Fibroblast of lung (primary cell): ENCODE measurements around the gene PNMA8C.

Source experiments
- EZH2 ChIP-seq: IDR thresholded peaks from 2 replicates; pipeline ENCODE4 v1.5.1; 2012; ENCODE audit warnings: low read length, control low read depth, mild to moderate bottlenecking; ENCODE audit errors: missing control alignments
- TF ChIP-seq, protein P1 (sequence below), 2 donors: IDR thresholded peaks in 1 of 2; conservative IDR thresholded peaks in 1 of 2; 1 replicate in 1 of 2; 2 replicates in 1 of 2; pipeline ENCODE4 v1.5.1; 2011 to 2012; ENCODE audit warnings: low read length in 2 of 2, control low read depth in 1 of 2, inconsistent platforms in 1 of 2, low read depth in 1 of 2, mild to moderate bottlenecking in 1 of 2

- TF ChIP-seq, protein P1, sequence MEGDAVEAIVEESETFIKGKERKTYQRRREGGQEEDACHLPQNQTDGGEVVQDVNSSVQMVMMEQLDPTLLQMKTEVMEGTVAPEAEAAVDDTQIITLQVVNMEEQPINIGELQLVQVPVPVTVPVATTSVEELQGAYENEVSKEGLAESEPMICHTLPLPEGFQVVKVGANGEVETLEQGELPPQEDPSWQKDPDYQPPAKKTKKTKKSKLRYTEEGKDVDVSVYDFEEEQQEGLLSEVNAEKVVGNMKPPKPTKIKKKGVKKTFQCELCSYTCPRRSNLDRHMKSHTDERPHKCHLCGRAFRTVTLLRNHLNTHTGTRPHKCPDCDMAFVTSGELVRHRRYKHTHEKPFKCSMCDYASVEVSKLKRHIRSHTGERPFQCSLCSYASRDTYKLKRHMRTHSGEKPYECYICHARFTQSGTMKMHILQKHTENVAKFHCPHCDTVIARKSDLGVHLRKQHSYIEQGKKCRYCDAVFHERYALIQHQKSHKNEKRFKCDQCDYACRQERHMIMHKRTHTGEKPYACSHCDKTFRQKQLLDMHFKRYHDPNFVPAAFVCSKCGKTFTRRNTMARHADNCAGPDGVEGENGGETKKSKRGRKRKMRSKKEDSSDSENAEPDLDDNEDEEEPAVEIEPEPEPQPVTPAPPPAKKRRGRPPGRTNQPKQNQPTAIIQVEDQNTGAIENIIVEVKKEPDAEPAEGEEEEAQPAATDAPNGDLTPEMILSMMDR (conservative IDR thresholded peaks at IDR 0.05 in 1 of 2, IDR thresholded peaks at IDR 0.05 in 1 of 2; ENCODE audit: low read depth in 1 of 2, low read length in 2 of 2), result no peak
- TF ChIP-seq EZH2, result no peak
Measured at GRCh38 chr19:46391296-46392251, 37.2 kb downstream of the PNMA8C start.
